IPS-NIHi11 (cell line): Measurements from ENCODE around the gene MAST4.

ENCODE experiments used
- DNase-seq: peaks from one replicate; pipeline ENCODE4 v3.0.0; 2012; ENCODE audit warnings: mixed read lengths, low spot score

Gene MAST4

GRCh38 chr5:67214707-67215447 is 618.7 kb downstream of the MAST4 start:
- DNase-seq = no peak

GRCh38 chr5:67215519-67216471 is 619.6 kb downstream of the MAST4 start:
- DNase-seq = no peak

- DNase-seq = no peak
Measured at GRCh38 chr5:67216564-67216963, 620.4 kb downstream of the MAST4 start.
